CD4-positive, alpha-beta T cell treated with Interferon alpha-2 for 1 hour (primary cell): ENCODE measurements around the gene FRMPD2.
"Not testable (repeated sequence)": the region's sequence is repeated elsewhere in the genome, so short reads cannot be mapped to it uniquely, and the experiment has no call there.

Experiments
- DNase-seq, 2 donors: peaks; one replicate each; pipeline ENCODE4 v3.0.0-alpha.2; 2020 to 2022

Gene FRMPD2

GRCh38 chr10:48231178-48231577, 43.3 kb downstream of the FRMPD2 start:
- no peak for DNase-seq

GRCh38 chr10:48227213-48227612, 47.3 kb downstream of the FRMPD2 start:
- DNase-seq = no peak

GRCh38 chr10:48224979-48225560, 49.4 kb downstream of the FRMPD2 start:
- DNase-seq = no peak

GRCh38 chr10:48224296-48224695, 50.2 kb downstream of the FRMPD2 start:
- no peak for DNase-seq

GRCh38 chr10:48221814-48222213, 52.7 kb downstream of the FRMPD2 start:
- no peak for DNase-seq

- not testable (repeated sequence) for DNase-seq
Observed at GRCh38 chr10:48221031-48221430, 53.5 kb downstream of the FRMPD2 start.

- DNase-seq = no peak
Observed at GRCh38 chr10:48219194-48219593, 55.3 kb downstream of the FRMPD2 start.

- DNase-seq = no peak
Observed at GRCh38 chr10:48216744-48217143, 57.8 kb downstream of the FRMPD2 start.

GRCh38 chr10:48216204-48216505, 58.3 kb downstream of the FRMPD2 start:
- no peak for DNase-seq

- DNase-seq = peak in 1 of 2 donors; percentile 7
Observed at GRCh38 chr10:48215486-48216203, 58.9 kb downstream of the FRMPD2 start.

- DNase-seq = no peak
Observed at GRCh38 chr10:48214716-48215485, 59.6 kb downstream of the FRMPD2 start.

- no peak for DNase-seq
Observed at GRCh38 chr10:48213047-48213446, 61.4 kb downstream of the FRMPD2 start.

- no peak for DNase-seq
Observed at GRCh38 chr10:48211777-48212176, 62.7 kb downstream of the FRMPD2 start.

- DNase-seq = no peak
Observed at GRCh38 chr10:48210966-48211365, 63.5 kb downstream of the FRMPD2 start.

- DNase-seq = no peak
Observed at GRCh38 chr10:48210391-48210790, 64.1 kb downstream of the FRMPD2 start.

GRCh38 chr10:48209241-48209640, 65.3 kb downstream of the FRMPD2 start:
- DNase-seq = no peak

GRCh38 chr10:48207853-48208252, 66.6 kb downstream of the FRMPD2 start:
- no peak for DNase-seq

- no peak for DNase-seq
Observed at GRCh38 chr10:48206482-48207250, 67.8 kb downstream of the FRMPD2 start.

GRCh38 chr10:48205918-48206317, 68.6 kb downstream of the FRMPD2 start:
- no peak for DNase-seq

- DNase-seq = no peak
Observed at GRCh38 chr10:48199580-48200377, 74.7 kb downstream of the FRMPD2 start.

GRCh38 chr10:48197236-48197899, 77.1 kb downstream of the FRMPD2 start:
- no peak for DNase-seq

- DNase-seq = no peak
Observed at GRCh38 chr10:48195803-48196202, 78.7 kb downstream of the FRMPD2 start.
